ENCODE measurements around the gene USP3.

The USP3 gene

DNA sequence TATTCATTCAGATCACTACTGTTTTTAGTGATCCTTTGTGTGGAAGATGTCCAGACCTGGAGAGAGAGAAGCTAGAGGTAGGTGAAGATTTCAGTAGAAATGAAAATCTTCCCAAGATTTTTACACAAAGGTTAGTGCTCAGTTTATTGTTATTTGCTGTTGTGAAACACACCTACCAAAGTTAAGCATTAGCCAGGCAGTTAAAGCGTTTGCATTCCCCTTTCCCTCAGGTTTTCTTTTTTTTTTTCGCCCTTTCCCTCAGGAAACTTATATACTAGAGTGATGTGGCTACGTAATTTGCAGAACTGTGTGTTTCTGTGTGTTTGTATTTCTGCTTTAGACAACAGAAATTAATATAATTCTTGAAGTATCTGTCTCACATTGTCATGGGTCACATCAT, 34.5 kb downstream of the USP3 start:
- Histone ChIP-seq H3K4me1 (ENCODE audit: control insufficient read depth, insufficient read depth, low read length, poor library complexity, severe bottlenecking) (peaks cover 7% of the 10 kb centered on the region), H3K36me3 (ENCODE audit: control insufficient read depth, insufficient read depth, low read length) (peaks cover 17% of the 10 kb centered on the region), H3K27me3 (replicated peaks; ENCODE audit: control insufficient read depth, insufficient read depth, low read length, poor library complexity, severe bottlenecking) (no peaks in the 10 kb centered on the region), H3K27ac (ENCODE audit: insufficient read depth, low read length, poor library complexity, severe bottlenecking) (no peak overlapping the region), H3K9me3 (ENCODE audit: control insufficient read depth, low read length) (no peaks in the 10 kb centered on the region), H3K4me3 (ENCODE audit: insufficient read depth, low read depth, low read length, poor library complexity, severe bottlenecking) (no peak overlapping the region)
- no peak for DNase-seq

DNA sequence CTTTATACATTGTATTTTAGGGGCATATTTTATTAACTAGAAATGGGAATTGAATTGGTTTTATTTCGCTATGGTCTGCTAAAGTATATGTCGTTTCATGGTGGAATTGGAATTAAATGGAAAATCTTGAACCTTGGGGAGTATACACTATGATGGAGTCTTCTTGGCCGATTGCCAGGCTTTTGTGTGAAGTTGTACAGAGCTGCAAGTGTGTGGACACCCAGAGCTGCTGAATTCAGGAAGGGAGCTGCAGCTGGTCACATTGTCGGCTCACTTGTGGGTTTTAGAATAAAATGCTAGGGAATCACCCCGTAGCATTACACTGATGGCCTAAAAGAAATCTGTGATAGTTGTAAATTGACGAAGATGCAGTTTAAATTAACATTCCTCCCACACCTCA, 35.1 kb downstream of the USP3 start:
- peaks cover 17% of the 10 kb centered on the region for H3K36me3 ChIP-seq (ENCODE audit: control insufficient read depth, insufficient read depth, low read length)
- no peaks in the 10 kb centered on the region for H3K9me3 ChIP-seq (ENCODE audit: control insufficient read depth, low read length)
- H3K27me3 ChIP-seq (replicated peaks; ENCODE audit: control insufficient read depth, insufficient read depth, low read length, poor library complexity, severe bottlenecking) = no peaks in the 10 kb centered on the region
- H3K4me1 ChIP-seq (ENCODE audit: control insufficient read depth, insufficient read depth, low read length, poor library complexity, severe bottlenecking) = peaks cover 8% of the 10 kb centered on the region
- H3K27ac ChIP-seq (ENCODE audit: insufficient read depth, low read length, poor library complexity, severe bottlenecking) = no peak overlapping the region
- no peak overlapping the region for H3K4me3 ChIP-seq (ENCODE audit: insufficient read depth, low read depth, low read length, poor library complexity, severe bottlenecking)
- no peak for DNase-seq

DNA sequence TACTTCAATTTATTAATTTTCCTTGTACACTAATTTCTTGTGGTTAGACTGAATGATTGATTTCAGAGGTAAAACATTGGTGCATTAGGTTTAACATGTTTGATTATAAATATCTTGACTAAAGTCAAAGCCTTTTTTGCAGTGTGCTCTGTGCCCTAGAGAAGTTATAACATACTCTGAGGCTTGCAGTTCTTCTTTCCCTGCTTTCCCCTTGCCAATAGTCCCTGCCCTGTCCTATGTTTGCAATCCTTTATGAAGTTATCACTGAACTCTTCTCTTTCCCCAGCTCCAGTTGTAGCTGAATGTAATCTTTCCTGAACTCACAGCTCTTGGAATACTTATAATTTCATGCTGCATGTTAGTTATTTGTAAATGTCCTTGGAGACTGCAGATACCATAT, 35.6 kb downstream of the USP3 start:
- Histone ChIP-seq H3K9me3 (ENCODE audit: control insufficient read depth, low read length) (no peaks in the 10 kb centered on the region), H3K27ac (ENCODE audit: insufficient read depth, low read length, poor library complexity, severe bottlenecking) (no peak overlapping the region), H3K4me3 (ENCODE audit: insufficient read depth, low read depth, low read length, poor library complexity, severe bottlenecking) (no peak overlapping the region), H3K36me3 (ENCODE audit: control insufficient read depth, insufficient read depth, low read length) (peaks cover 17% of the 10 kb centered on the region), H3K27me3 (replicated peaks; ENCODE audit: control insufficient read depth, insufficient read depth, low read length, poor library complexity, severe bottlenecking) (no peaks in the 10 kb centered on the region), H3K4me1 (ENCODE audit: control insufficient read depth, insufficient read depth, low read length, poor library complexity, severe bottlenecking) (peaks cover 10% of the 10 kb centered on the region)
- DNase-seq = no peak

DNA sequence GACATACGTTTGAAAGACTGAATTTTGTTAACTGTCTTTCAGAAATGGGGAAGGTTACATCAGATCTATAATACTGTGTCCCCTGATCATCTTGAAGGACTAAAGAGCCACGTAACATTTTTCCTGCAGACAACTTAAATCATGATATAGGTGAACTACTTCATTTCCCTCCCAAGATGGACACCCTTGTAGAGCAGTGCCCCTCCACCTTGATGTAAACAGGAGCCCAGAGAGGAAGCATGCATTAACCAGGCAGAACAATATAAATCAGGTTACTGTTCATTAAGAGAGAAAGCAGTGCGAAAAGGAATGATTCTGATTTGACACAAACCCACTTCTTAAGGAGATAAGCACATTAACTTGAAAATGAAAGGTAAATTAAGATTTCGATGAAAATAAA, 36.1 kb downstream of the USP3 start:
- peaks cover 17% of the 10 kb centered on the region for H3K36me3 ChIP-seq (ENCODE audit: control insufficient read depth, insufficient read depth, low read length)
- H3K4me1 ChIP-seq (ENCODE audit: control insufficient read depth, insufficient read depth, low read length, poor library complexity, severe bottlenecking) = peaks cover 10% of the 10 kb centered on the region

DNA sequence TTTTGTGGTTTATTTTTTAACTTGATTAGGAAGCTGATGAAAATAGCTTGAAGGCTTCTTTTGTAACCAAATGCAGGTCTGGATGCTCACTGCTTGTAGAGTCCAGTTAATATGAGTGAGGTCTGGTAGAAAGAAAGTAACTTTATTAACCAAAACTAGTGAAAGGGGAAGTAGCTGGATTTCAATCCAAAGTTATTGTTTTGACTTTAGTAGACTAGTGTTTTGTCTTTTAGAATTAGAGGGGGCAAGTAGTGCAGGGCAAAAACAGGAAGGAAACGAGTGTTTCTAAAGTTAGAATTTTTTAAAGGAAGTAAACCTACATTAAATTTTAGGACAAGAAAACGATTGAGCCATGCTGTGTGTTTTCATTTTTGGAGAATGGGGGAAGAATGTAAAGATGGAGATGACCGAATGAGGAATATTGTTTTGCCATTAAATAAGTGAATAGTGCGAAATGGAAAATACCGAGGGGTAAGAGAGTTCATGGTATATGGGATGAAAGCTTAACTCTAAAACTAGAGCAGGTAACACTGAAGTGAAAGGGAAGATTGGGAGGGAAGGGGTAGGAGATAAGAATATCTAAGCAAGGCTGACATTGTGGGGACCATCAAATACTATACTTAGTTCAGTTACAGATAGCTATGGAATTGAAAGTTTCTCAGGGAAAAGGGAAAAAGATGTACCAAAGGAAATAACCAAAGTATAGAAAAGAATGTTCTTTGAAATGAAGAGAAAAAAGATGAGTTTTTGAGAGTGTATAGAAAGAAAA, 40.0 kb downstream of the USP3 start:
- H3K27ac ChIP-seq (ENCODE audit: insufficient read depth, low read length, poor library complexity, severe bottlenecking) = no peak overlapping the region

More for the DNA sequence above, 36.1 kb downstream of the USP3 start:
- H3K27ac ChIP-seq (ENCODE audit: insufficient read depth, low read length, poor library complexity, severe bottlenecking) = no peak overlapping the region
- H3K4me3 ChIP-seq (ENCODE audit: insufficient read depth, low read depth, low read length, poor library complexity, severe bottlenecking) = no peak overlapping the region
- H3K27me3 ChIP-seq (replicated peaks; ENCODE audit: control insufficient read depth, insufficient read depth, low read length, poor library complexity, severe bottlenecking) = no peaks in the 10 kb centered on the region
- H3K9me3 ChIP-seq (ENCODE audit: control insufficient read depth, low read length) = no peaks in the 10 kb centered on the region
- no peak for DNase-seq

DNA sequence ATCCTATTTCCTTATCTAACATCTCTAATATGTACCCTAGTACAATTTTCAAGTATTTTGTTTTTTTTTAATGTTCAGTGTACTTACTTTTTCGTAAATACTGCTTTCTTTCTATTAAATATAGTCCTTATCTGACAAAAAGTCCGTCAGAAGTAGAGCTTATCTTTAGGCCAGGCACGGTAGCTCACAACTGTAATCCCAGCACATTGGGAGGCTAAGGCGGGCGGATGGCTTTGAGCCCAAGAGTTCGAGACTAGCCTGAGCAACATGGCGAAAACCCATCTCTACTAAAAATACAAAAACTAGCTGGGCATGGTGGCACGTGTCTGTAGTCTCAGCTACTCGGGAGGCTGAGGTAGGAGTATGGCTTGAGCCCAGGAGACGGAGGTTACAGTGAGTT, 41.1 kb downstream of the USP3 start:
- peaks cover 5% of the 10 kb centered on the region for H3K36me3 ChIP-seq (ENCODE audit: control insufficient read depth, insufficient read depth, low read length)
- no peaks in the 10 kb centered on the region for H3K9me3 ChIP-seq (ENCODE audit: control insufficient read depth, low read length)
- H3K27me3 ChIP-seq (replicated peaks; ENCODE audit: control insufficient read depth, insufficient read depth, low read length, poor library complexity, severe bottlenecking) = no peaks in the 10 kb centered on the region
- no peak overlapping the region for H3K4me3 ChIP-seq (ENCODE audit: insufficient read depth, low read depth, low read length, poor library complexity, severe bottlenecking)
- H3K4me1 ChIP-seq (ENCODE audit: control insufficient read depth, insufficient read depth, low read length, poor library complexity, severe bottlenecking) = peaks cover 10% of the 10 kb centered on the region
- H3K27ac ChIP-seq (ENCODE audit: insufficient read depth, low read length, poor library complexity, severe bottlenecking) = no peak overlapping the region
- no peak for DNase-seq

More for the DNA sequence above, 40.0 kb downstream of the USP3 start:
- Histone ChIP-seq H3K9me3 (ENCODE audit: control insufficient read depth, low read length) (no peaks in the 10 kb centered on the region), H3K36me3 (ENCODE audit: control insufficient read depth, insufficient read depth, low read length) (peaks cover 8% of the 10 kb centered on the region), H3K4me3 (ENCODE audit: insufficient read depth, low read depth, low read length, poor library complexity, severe bottlenecking) (no peak overlapping the region), H3K4me1 (ENCODE audit: control insufficient read depth, insufficient read depth, low read length, poor library complexity, severe bottlenecking) (peaks cover 10% of the 10 kb centered on the region), H3K27me3 (replicated peaks; ENCODE audit: control insufficient read depth, insufficient read depth, low read length, poor library complexity, severe bottlenecking) (no peaks in the 10 kb centered on the region)
- DNase-seq = no peak

DNA sequence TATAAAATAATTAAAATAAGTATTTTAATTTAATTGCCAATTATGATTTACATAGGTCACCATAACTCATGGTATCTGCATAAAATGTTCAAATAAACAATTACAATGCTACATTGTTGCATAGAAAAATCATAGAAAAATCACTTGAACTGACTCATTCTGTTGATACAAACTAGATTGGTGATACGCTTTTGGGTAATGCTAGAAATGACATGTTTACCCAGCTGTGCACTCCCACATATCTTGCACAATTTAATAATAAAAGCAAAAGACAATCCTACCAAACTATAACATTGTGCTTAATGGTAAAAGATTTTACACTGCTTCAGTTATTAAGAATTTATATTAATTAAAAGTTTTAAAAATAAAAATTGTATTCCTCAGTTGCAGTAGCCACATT, 47.0 kb downstream of the USP3 start:
- Histone ChIP-seq H3K4me3 (ENCODE audit: insufficient read depth, low read depth, low read length, poor library complexity, severe bottlenecking) (no peak overlapping the region), H3K4me1 (ENCODE audit: control insufficient read depth, insufficient read depth, low read length, poor library complexity, severe bottlenecking) (peaks cover 3% of the 10 kb centered on the region), H3K9me3 (ENCODE audit: control insufficient read depth, low read length) (no peaks in the 10 kb centered on the region), H3K36me3 (ENCODE audit: control insufficient read depth, insufficient read depth, low read length) (peaks cover 22% of the 10 kb centered on the region), H3K27ac (ENCODE audit: insufficient read depth, low read length, poor library complexity, severe bottlenecking) (no peak overlapping the region), H3K27me3 (replicated peaks; ENCODE audit: control insufficient read depth, insufficient read depth, low read length, poor library complexity, severe bottlenecking) (no peaks in the 10 kb centered on the region)
- no peak for DNase-seq

DNA sequence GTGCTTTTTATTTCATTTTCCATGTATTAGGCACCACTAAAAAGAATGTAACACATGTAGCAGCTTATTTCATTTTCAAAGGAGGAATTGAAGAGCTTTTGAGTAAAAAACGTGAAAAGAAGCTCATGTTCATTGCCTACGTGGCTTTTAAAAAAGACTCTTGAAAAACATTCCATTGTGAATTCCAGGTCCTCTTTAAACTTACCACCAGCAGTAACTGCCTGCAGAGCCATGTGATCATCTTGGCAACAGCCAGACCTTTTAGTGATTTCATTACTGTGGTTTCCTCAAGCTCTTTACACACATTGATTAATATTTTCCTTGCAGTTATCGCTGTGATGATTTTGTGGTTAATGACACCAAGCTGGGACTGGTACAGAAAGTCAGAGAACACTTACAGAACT, 49.0 kb downstream of the USP3 start:
- Histone ChIP-seq H3K36me3 (ENCODE audit: control insufficient read depth, insufficient read depth, low read length) (peaks cover 34% of the 10 kb centered on the region), H3K4me3 (ENCODE audit: insufficient read depth, low read depth, low read length, poor library complexity, severe bottlenecking) (no peak overlapping the region), H3K4me1 (ENCODE audit: control insufficient read depth, insufficient read depth, low read length, poor library complexity, severe bottlenecking) (peaks cover 3% of the 10 kb centered on the region), H3K9me3 (ENCODE audit: control insufficient read depth, low read length) (no peaks in the 10 kb centered on the region), H3K27me3 (replicated peaks; ENCODE audit: control insufficient read depth, insufficient read depth, low read length, poor library complexity, severe bottlenecking) (no peaks in the 10 kb centered on the region), H3K27ac (ENCODE audit: insufficient read depth, low read length, poor library complexity, severe bottlenecking) (peak overlapping the region; percentile 36)
- no peak for DNase-seq

DNA sequence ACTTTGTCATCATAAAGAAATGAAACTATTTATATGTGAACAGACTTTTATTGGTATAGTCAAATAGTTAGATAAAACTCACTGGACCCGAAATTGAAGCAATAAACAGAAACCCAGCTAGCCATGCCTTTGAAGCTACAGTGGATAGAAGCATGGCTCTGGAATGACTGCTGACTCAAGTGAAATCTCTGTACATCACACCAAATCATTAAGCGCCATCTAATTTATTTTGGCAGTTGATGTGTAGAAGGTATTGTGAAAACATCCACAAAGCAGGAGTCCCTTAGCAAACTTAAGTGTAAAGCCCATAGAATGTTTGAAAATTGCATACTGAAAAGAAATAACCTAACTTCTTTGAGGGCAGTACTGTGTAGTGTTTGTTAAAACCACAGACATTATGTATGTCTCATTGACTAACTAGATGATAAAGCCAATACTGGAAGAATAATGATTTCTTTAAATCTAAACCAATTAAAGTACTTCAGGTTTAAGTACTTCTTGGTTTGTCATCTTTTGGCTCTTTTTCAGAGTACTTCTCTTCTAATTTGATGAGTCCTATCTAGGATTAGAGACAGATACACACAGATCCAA, 50.0 kb downstream of the USP3 start:
- H3K9me3 ChIP-seq (ENCODE audit: control insufficient read depth, low read length) = no peaks in the 10 kb centered on the region
- peaks cover 3% of the 10 kb centered on the region for H3K4me1 ChIP-seq (ENCODE audit: control insufficient read depth, insufficient read depth, low read length, poor library complexity, severe bottlenecking)
- H3K36me3 ChIP-seq (ENCODE audit: control insufficient read depth, insufficient read depth, low read length) = peaks cover 40% of the 10 kb centered on the region
- H3K27ac ChIP-seq (ENCODE audit: insufficient read depth, low read length, poor library complexity, severe bottlenecking) = no peak overlapping the region
- H3K27me3 ChIP-seq (replicated peaks; ENCODE audit: control insufficient read depth, insufficient read depth, low read length, poor library complexity, severe bottlenecking) = no peaks in the 10 kb centered on the region
- H3K4me3 ChIP-seq (ENCODE audit: insufficient read depth, low read depth, low read length, poor library complexity, severe bottlenecking) = no peak overlapping the region
- DNase-seq = no peak

DNA sequence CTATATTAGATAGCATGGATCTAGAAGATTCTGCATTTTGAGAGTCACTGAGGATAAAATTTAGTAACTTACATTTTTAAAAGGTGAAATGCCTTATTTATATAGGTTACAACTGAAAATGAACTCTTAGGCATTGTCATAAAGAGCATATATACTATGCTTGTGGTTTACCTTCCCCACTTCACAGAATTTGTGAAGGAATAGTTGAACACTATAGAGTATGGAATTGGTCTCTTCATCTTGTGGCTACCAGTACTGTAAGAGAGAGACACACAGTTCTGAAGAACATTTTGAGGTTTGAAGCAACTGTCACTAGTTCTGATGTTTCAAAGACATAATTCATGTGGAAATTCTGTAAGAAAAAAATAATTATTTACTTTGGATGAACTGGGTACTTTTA, 51.1 kb downstream of the USP3 start:
- Histone ChIP-seq H3K27me3 (replicated peaks; ENCODE audit: control insufficient read depth, insufficient read depth, low read length, poor library complexity, severe bottlenecking) (no peaks in the 10 kb centered on the region), H3K4me3 (ENCODE audit: insufficient read depth, low read depth, low read length, poor library complexity, severe bottlenecking) (no peak overlapping the region), H3K4me1 (ENCODE audit: control insufficient read depth, insufficient read depth, low read length, poor library complexity, severe bottlenecking) (peaks cover 3% of the 10 kb centered on the region), H3K27ac (ENCODE audit: insufficient read depth, low read length, poor library complexity, severe bottlenecking) (no peak overlapping the region), H3K36me3 (ENCODE audit: control insufficient read depth, insufficient read depth, low read length) (peaks cover 47% of the 10 kb centered on the region), H3K9me3 (ENCODE audit: control insufficient read depth, low read length) (no peaks in the 10 kb centered on the region)
- no peak for DNase-seq
